ENCODE results near the gene DNAH14. TPM values are rescaled to one million over a fixed set of nuclear protein-coding genes. Genes with fewer than 3 reads are reported as not detected.
"Not testable (repeated sequence)": the region's sequence is repeated elsewhere in the genome, so short reads cannot be mapped to it uniquely, and the experiment has no call there.

Gene DNAH14
- total RNA-seq, 1 donor from 2014 or later = 17.0 TPM

- DNase-seq (ENCODE audit: extremely low read depth, low read depth, low spot score) = not testable (repeated sequence)
Observed at GRCh38 chr1:225232930-225233329, 303.5 kb downstream of the DNAH14 start.

DNA sequence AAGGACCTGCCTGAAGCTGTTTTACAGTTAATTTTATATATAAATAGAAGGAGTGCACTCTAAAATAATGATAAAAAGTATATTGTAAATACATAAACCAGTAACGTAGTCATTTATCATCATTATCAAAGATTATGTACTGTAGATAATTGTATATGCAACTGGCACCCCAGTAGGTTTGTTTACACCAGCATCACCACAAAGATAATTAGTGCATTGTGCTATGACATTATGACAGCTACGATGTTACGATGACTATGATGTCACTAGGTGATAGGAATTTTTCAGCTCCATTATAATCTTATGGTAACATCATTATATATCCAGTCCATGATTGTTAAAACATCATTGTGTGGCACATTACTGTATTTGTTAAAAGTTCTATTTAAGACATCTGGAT, 313.1 kb downstream of the DNAH14 start:
- DNase-seq (ENCODE audit: extremely low read depth, low read depth, low spot score) = no peak

GRCh38 chr1:225250432-225250831, 321.0 kb downstream of the DNAH14 start:
- DNase-seq (ENCODE audit: extremely low read depth, low read depth, low spot score) = no peak

- DNase-seq (ENCODE audit: extremely low read depth, low read depth, low spot score) = no peak
Observed at GRCh38 chr1:225253173-225253572, 323.7 kb downstream of the DNAH14 start.

DNA sequence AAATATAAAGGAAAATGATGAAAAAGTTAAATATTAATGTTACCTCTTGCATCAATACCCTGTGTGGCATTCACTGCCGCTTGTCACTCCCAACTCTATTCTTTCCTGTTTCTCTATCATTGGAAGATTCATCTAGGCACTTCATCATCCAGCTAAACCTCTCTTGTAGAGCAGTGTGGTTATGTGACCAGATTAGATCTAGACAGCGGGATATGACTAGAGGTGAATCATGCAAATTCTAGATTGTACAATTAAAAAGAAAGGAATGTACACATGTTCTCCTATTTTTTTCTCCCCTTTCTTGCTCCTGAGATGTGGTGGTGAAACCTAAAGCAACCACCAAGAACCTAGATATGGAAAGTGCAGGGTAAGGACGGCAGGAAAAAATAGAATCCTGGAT, 324.3 kb downstream of the DNAH14 start:
- DNase-seq (ENCODE audit: extremely low read depth, low read depth, low spot score) = no peak

GRCh38 chr1:225254676-225255075, 325.2 kb downstream of the DNAH14 start:
- DNase-seq (ENCODE audit: extremely low read depth, low read depth, low spot score) = no peak

GRCh38 chr1:225257081-225257480, 327.6 kb downstream of the DNAH14 start:
- DNase-seq (ENCODE audit: extremely low read depth, low read depth, low spot score) = no peak

GRCh38 chr1:225258811-225259210, 329.3 kb downstream of the DNAH14 start:
- DNase-seq (ENCODE audit: extremely low read depth, low read depth, low spot score) = no peak

DNA sequence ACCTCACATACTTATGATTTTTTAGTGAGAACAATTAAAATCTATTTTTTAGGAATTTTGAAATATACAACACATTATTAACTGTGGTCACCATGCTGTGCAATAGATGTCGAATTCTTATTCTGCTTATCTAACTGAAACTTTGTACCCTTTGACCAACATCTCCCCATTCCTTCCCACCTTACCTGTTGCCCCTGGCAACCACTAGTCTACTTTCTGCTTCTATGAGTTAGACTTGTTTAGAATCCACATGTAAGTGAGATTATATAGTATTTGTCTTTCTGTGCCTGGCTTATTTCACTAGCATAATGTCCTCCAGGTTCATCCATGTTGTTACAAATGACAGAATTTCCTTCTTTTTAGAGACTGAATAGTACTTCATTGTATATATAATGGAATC, 330.1 kb downstream of the DNAH14 start:
- DNase-seq (ENCODE audit: extremely low read depth, low read depth, low spot score) = no peak

GRCh38 chr1:225260319-225260718, 330.8 kb downstream of the DNAH14 start:
- DNase-seq (ENCODE audit: extremely low read depth, low read depth, low spot score) = no peak

DNA sequence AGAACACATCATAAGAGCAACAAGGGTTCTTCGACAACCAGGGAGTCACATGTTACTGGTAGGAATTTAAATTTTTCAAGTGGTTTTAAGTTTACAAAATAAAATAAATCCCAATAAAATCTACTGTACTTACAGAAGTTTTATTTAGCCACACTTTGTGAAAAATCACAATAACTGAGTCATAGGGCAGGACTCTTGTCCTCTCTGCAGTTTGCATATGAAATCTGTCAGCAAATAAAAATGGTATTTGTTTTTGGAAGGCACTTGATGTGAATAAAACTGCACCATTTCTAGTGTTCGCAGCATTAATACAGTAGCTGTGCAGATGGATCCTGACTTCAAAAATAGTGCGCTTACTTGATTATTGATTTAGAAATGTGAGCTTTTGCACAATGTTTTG, 348.0 kb downstream of the DNAH14 start:
- DNase-seq (ENCODE audit: extremely low read depth, low read depth, low spot score) = no peak

GRCh38 chr1:225280563-225280962, 351.1 kb downstream of the DNAH14 start:
- DNase-seq (ENCODE audit: extremely low read depth, low read depth, low spot score) = no peak

DNA sequence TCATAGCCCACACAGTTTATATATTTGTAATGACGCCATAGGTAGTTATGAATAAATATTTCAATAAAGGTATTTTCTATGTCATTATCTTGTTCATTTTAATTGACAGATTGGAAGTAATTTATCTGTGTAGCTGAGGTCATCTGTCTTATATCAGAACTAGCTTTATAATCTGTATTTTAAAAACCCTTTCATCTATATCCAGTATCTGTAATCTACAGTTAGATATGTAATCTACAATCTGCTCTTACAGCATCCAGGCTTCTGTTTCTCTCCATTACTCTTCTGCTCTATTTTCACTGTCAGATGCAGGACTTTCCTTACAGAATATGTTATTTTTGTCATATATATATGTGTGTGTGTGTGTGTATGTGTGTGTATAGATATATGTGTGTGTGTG, 360.8 kb downstream of the DNAH14 start:
- no peak for DNase-seq (ENCODE audit: extremely low read depth, low read depth, low spot score)

GRCh38 chr1:225299624-225300023, 370.1 kb downstream of the DNAH14 start:
- no peak for DNase-seq (ENCODE audit: extremely low read depth, low read depth, low spot score)

GRCh38 chr1:225300381-225300780, 370.9 kb downstream of the DNAH14 start:
- no peak for DNase-seq (ENCODE audit: extremely low read depth, low read depth, low spot score)

- DNase-seq (ENCODE audit: extremely low read depth, low read depth, low spot score) = no peak
Observed at GRCh38 chr1:225304996-225305395, 375.5 kb downstream of the DNAH14 start.

- DNase-seq (ENCODE audit: extremely low read depth, low read depth, low spot score) = not testable (repeated sequence)
Observed at GRCh38 chr1:225310544-225310943, 381.1 kb downstream of the DNAH14 start.

DNA sequence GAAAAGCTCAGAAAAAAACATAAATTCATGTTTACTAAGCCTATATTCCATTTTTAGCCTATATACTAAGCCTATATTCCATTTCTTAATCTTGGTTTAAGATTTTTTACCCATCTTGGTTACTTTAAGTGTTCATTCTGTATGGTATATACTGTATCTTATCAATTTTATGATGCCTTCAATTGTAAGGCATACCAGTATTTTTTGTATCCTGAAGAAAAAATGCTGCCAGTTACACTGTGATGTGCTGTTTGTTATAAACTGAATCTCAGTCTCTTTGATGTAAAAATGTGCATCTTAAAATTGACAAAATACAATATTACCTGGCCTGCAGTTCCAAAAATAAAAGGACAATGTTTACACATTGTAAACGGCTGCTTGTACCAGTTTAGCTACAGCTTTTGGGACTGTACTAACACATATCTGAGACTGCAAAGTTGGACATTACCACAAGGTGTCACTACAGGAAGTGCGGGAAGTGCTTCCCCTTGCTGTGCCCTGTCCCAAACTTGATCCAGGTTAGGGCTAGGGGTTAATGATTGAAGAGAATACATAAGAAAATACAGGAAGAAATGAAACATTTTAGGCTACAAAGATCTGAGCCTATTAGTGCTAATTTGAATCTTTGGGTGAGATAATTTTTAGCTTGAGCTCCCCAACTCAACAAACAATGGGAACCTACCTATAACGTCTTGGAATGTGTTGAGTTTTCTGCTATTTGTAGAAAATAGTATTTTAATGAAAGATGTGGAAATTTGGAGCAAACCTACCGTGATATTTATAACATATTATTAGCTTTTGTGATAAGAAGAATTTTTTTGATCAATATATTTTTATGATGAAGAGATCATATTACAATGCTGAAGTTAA, 389.5 kb downstream of the DNAH14 start:
- peak; percentile 9 for DNase-seq (ENCODE audit: extremely low read depth, low read depth, low spot score)

DNA sequence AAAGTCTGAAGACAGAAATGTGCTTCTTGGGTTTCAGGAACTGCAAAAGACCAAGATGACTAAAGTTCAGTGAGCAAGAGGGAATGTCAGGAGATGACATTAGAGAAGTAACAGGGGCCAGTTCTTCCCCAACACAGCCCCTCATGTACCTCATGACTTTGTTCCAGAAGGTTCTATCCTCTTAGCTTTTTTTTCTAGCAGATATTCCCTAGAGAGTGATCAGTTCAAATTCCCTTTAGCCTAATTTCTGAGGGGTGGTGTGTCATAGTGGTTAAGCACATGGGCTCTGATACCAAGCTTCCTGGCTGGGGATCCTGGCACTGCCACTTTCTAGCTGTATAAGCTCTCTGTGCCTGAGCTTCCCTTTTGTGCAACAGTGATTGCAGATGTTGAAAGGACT, 390.4 kb downstream of the DNAH14 start:
- DNase-seq (ENCODE audit: extremely low read depth, low read depth, low spot score) = no peak

GRCh38 chr1:225321784-225322183, 392.3 kb downstream of the DNAH14 start:
- no peak for DNase-seq (ENCODE audit: extremely low read depth, low read depth, low spot score)

DNA sequence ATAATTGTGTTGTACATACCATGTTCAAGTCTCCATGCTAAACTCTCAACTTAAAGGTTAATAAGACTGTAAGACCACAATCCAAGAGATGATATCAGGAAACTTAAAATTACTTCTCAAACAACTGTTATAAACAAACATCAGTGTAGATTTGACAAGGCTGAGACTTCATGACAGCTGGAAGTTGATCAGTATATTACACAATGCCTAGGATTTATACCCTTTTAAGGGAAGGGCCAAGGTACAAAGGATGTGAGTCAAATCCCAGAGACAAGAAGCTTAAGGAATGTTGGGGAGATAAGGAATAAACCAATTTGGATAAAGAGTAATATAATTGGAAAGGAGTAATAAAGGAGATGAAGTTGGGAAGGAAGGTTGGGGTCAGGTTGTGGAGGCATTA, 399.6 kb downstream of the DNAH14 start:
- peak; percentile 7 for DNase-seq (ENCODE audit: extremely low read depth, low read depth, low spot score)

DNA sequence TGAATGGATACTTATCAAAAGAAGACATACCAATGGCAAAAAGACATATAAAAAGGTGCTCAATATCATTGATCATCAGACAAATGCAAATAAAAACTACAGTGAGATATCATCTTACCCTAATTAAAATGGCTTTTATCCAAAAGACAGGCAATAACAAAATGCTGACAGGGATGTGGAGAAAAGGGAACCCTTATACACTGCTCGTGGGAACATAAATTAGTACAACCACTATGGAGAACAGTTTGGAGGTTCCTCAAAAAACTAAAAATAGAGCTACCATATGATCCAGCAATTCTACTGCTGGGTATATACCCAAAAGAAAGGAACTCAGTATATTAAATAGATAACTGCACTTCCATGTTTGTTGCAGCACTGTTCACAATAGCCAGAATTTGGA, 400.5 kb downstream of the DNAH14 start:
- DNase-seq (ENCODE audit: extremely low read depth, low read depth, low spot score) = not testable (repeated sequence)

DNA sequence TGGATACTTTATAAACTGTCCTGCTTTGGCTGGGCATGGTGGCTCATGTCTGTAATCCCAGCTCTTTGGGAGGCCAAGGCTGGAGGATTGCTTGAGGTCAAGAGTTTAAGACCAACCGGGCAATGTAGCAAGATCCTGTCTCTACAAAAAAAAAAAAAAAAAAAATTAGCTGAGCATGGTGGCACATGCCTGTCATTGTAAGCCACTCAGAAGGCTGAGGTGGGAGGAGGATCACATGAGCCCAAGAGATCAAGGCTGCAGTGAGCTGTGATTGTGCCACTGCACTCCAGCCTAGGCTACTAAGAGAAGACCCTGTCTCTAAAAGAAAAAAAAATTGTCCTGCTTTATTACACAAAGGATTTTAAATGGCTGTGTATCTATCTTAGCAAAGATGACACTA, 403.2 kb downstream of the DNAH14 start:
- no peak for DNase-seq (ENCODE audit: extremely low read depth, low read depth, low spot score)

Measured in glomerular endothelial cell (primary cell).